Activated CD4-positive, alpha-beta T cell treated with anti-CD3 and anti-CD28 coated beads for 4 hours (primary cell): ENCODE measurements around the gene TRIM56.

Experiments used
- DNase-seq, 2 donors: peaks; one replicate each; pipeline ENCODE4 v3.0.0-alpha.2; 2020

Gene TRIM56

GRCh38 chr7:101133621-101134398, 48.5 kb downstream of the TRIM56 start:
- no peak for DNase-seq

- no peak for DNase-seq
Observed at GRCh38 chr7:101134399-101134980, 49.2 kb downstream of the TRIM56 start.

- no peak for DNase-seq
Observed at GRCh38 chr7:101137651-101138212, 52.5 kb downstream of the TRIM56 start.

GRCh38 chr7:101138213-101138870, 53.1 kb downstream of the TRIM56 start:
- peak; percentile 88 to 91 for DNase-seq

GRCh38 chr7:101140339-101140699, 55.0 kb downstream of the TRIM56 start:
- no peak for DNase-seq

- DNase-seq: no peak
Observed at GRCh38 chr7:101140746-101141382, 55.6 kb downstream of the TRIM56 start.
